ENCODE results near the gene TRAF2. TPM values are rescaled to one million over a fixed set of nuclear protein-coding genes. Genes with fewer than 3 reads are reported as not detected.

The TRAF2 gene
- total RNA-seq, 1 donor from 2014 or later, result 16.5 TPM

DNA sequence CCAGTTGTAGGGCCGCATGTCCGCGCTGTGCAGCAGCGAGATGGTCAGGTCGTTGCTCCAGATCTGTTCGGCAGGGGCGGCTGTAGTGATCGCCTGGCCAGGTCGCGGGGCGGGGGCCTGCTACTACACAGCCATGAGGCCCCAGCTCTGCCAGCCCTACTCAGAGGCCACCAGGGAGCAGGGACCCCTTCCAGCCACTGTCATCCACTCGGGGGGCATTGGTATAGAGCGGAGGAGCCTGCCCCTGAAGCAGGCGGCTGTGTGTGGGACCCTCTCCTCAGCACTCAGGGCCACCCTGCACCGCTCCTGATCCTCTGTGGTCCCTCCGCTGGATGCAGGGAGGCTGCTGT lies 56.5 kb downstream of the TRAF2 start:
- Histone ChIP-seq H3K27ac (no peak overlapping the region), H3K4me1 (peaks cover 22% of the 10 kb centered on the region), H3K27me3 (ENCODE audit: low read depth) (no peaks in the 10 kb centered on the region), H3K4me3 (peak overlapping the region; percentile 98), H3K9me3 (no peaks in the 10 kb centered on the region), H3K36me3 (peaks cover 35% of the 10 kb centered on the region)
- intact Hi-C loops (cut with DNase I), result no loop called here
- DNase-seq (no peak), ATAC-seq (no peak)
- TF ChIP-seq, protein P1, sequence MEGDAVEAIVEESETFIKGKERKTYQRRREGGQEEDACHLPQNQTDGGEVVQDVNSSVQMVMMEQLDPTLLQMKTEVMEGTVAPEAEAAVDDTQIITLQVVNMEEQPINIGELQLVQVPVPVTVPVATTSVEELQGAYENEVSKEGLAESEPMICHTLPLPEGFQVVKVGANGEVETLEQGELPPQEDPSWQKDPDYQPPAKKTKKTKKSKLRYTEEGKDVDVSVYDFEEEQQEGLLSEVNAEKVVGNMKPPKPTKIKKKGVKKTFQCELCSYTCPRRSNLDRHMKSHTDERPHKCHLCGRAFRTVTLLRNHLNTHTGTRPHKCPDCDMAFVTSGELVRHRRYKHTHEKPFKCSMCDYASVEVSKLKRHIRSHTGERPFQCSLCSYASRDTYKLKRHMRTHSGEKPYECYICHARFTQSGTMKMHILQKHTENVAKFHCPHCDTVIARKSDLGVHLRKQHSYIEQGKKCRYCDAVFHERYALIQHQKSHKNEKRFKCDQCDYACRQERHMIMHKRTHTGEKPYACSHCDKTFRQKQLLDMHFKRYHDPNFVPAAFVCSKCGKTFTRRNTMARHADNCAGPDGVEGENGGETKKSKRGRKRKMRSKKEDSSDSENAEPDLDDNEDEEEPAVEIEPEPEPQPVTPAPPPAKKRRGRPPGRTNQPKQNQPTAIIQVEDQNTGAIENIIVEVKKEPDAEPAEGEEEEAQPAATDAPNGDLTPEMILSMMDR (IDR thresholded peaks at IDR 0.05), result no peak

DNA sequence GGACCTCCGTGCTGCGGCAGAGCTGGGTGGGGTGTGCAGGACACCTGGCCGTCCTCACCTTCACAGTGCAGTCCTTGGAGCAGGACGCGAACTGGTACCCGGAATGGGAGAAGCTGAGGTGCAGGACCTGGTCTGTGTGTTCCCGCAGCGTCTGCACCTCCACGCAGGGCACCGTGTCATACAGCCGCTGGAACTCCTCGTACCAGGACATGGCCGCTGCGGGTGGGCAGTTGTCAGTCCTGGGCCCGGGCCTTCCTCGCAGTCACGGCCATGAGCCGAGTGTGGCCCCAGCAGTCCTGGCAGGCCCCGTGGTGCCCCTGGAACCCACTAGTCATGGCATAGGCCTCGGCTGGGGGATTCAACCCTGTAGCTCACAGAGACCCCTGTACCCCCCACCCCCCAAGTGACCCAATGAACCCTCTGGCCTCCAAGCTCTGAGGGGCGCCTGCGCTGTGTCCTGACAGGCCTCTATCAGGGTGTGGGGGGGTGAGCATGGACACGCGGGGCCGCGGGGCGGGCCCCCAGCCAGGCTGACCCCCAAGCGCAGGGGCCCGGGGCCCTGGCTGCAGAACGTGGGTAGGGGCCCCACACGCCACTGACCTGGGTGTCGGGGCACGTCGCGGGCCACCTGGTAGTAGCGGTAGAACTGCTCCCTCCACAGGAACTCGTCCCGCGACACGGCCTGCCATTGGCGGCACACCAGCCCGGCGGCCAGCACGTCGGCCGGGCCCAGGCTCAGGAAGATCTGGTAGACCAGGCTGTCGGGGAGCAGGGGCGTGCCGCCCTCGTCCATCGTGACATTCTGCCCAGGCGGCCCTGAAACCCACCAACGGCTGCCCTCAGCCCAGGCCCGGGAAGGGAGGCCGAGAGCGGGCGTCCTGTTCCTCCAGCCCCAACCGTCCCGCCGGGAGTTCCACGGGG lies 57.2 kb downstream of the TRAF2 start:
- peak overlapping the region; percentile 98 for H3K4me3 ChIP-seq
- DNase-seq, result no peak
- H3K4me1 ChIP-seq, result peaks cover 29% of the 10 kb centered on the region
- TF ChIP-seq, protein P1 (IDR thresholded peaks at IDR 0.05), result no peak
- intact Hi-C loops (cut with DNase I), result no loop called here
- H3K36me3 ChIP-seq, result peaks cover 35% of the 10 kb centered on the region
- H3K9me3 ChIP-seq, result no peaks in the 10 kb centered on the region
- H3K27ac ChIP-seq, result peak overlapping the region; percentile 87
- H3K27me3 ChIP-seq (ENCODE audit: low read depth), result no peaks in the 10 kb centered on the region
- peak in 1 of 2 donors; percentile 6 for ATAC-seq

DNA sequence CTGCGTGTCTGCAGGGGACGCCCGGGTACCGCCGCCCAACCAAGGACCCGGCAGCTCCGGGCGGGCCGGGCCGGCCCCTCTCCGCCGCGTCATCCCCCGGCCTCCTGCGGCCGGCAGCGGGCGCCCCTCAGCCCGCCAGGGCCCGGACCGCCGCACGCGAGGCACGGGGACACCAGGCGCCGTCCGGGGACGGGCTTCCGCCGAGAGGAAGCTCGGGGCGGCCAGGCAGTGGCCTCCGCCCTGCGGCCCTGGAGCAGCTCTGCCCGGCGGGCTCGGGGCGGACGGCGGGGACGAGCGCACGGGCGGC lies 57.8 kb downstream of the TRAF2 start:
- Histone ChIP-seq H3K4me3 (peak overlapping the region; percentile 98), H3K4me1 (peaks cover 35% of the 10 kb centered on the region), H3K9me3 (no peaks in the 10 kb centered on the region), H3K27ac (peak overlapping the region; percentile 87), H3K27me3 (ENCODE audit: low read depth) (no peaks in the 10 kb centered on the region), H3K36me3 (peaks cover 35% of the 10 kb centered on the region)
- DNase-seq (no peak), ATAC-seq (peak; percentile 29 to 57)
- intact Hi-C loops (cut with DNase I), result no loop called here
- TF ChIP-seq, protein P1 (IDR thresholded peaks at IDR 0.05), result no peak

DNA sequence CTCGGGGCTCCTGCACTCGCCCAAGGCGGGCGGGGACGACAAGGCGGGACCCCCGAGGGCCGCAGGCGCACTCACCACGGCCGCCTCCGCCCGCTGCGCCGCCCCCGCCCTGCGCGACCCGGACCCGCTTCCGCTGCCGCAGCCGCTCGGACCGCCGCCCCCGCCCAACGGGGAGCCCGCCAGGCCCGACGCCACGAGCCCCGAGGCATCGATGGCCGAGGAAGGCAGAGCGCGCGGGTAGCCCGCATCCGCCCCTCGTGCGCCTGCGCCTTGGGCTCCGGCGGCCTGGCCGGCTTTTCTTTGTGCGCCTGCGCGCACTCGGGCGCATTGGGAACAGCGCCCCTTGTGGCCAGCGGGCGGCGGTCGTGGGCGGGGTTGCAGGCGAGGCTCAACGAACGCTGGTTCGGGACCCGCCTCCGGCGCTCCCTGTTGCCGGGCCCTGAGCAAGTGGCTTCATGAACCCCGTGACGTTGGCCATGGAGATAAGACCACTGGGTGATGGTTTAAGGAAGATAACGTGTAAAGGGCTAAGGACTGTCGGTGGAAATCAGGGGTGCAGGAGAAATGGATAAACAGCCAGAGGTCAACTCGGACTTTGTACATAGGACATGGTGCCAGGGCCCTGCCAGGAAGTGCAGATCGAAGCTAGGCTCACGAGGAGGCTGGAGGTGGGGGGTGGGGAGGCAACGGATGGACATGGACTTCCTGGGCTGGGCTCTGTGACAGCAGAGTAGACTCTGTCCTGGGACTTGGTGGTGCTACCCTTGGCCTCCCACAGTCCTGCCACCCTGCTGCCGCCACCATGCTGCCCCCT lies 58.4 kb downstream of the TRAF2 start, which contains the start of the genes C8G and FBXW5:
Gene C8G (plus strand): TSS at position 725 of the 814 bp plus-strand sequence. CDS start 78 bp downstream, at position 803.
Gene FBXW5 (minus strand): TSS at position 220 of the 814 bp plus-strand sequence. CDS start 655 bp downstream, outside the sequence.
- peak; percentile 87 to 93 for ATAC-seq
- TF ChIP-seq, protein P1 (IDR thresholded peaks at IDR 0.05), result peak; percentile 96
- Histone ChIP-seq H3K9me3 (no peaks in the 10 kb centered on the region), H3K27ac (peak within 1 kb of the TSS; percentile 87), H3K4me1 (peaks cover 40% of the 10 kb centered on the region), H3K4me3 (peak within 1 kb of the TSS; percentile 98), H3K36me3 (peaks cover 35% of the 10 kb centered on the region), H3K27me3 (ENCODE audit: low read depth) (no peaks in the 10 kb centered on the region)
- intact Hi-C loops (cut with DNase I), result no loop called here
- peak; percentile 97 for DNase-seq

DNA sequence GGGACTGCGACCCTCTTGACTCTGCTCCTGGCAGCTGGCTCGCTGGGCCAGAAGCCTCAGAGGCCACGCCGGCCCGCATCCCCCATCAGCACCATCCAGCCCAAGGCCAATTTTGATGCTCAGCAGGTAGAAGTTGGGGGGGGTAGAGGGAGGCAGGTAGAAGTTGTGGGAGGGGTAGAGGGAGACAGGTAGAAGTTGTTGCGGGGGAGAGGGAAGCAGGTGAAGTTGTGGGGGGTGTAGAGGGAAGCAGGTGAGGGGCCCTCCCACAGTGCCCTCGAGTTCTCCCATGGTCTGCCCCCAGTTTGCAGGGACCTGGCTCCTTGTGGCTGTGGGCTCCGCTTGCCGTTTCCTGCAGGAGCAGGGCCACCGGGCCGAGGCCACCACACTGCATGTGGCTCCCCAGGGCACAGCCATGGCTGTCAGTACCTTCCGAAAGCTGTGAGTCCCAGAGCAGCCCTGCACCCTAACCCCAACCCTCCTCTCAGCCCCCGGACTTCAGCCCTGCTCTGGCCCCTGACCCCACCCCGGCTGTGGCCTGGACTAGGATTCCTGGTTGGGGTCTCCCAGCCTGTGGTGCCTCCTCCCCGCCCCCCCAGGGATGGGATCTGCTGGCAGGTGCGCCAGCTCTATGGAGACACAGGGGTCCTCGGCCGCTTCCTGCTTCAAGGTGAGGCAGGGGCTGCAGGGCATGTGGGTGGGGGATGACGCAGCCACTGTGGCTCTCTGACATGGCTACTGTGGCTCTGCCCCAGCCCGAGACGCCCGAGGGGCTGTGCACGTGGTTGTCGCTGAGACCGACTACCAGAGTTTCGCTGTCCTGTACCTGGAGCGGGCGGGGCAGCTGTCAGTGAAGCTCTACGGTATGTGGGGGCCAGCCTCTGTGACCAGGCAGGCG lies 59.3 kb downstream of the TRAF2 start:
- intact Hi-C loops (cut with DNase I), result no loop called here
- peaks cover 45% of the 10 kb centered on the region for H3K4me1 ChIP-seq

More for the DNA sequence above, 59.3 kb downstream of the TRAF2 start:
- Histone ChIP-seq H3K36me3 (peaks cover 26% of the 10 kb centered on the region), H3K4me3 (no peak overlapping the region), H3K9me3 (no peaks in the 10 kb centered on the region), H3K27me3 (ENCODE audit: low read depth) (no peaks in the 10 kb centered on the region), H3K27ac (no peak overlapping the region)
- ATAC-seq (no peak), DNase-seq (peak; percentile 55)
- TF ChIP-seq, protein P1 (IDR thresholded peaks at IDR 0.05), result no peak

Measured in lower lobe of right lung (tissue), 2 donors.